Fibroblast of pulmonary artery (primary cell): ENCODE results near the gene DLG4.
"Not testable (repeated sequence)": the region's sequence is repeated elsewhere in the genome, so short reads cannot be mapped to it uniquely, and the experiment has no call there.

Source experiments
- DNase-seq: peaks from one replicate; pipeline ENCODE4 v3.0.0-alpha.2; 2010; ENCODE audit warnings: low read depth
- H3K4me3 ChIP-seq: replicated peaks from 2 replicates; pipeline ENCODE4 v1.5.1; 2011; ENCODE audit warnings: low read depth, mild to moderate bottlenecking, control low read depth, low read length, moderate library complexity
- CTCF ChIP-seq: IDR thresholded peaks from 2 replicates; pipeline ENCODE4 v1.5.1; 2011; ENCODE audit warnings: mild to moderate bottlenecking, control low read depth, low read length, inconsistent platforms; ENCODE audit errors: missing control alignments

Gene DLG4

GRCh38 chr17:7191069-7191468, 28.6 kb downstream of the DLG4 start:
- no peak for DNase-seq
- H3K4me3 ChIP-seq = no peak overlapping the region
- TF ChIP-seq CTCF = no peak

GRCh38 chr17:7190276-7190917, 29.2 kb downstream of the DLG4 start:
- H3K4me3 ChIP-seq = no peak overlapping the region
- no peak for TF ChIP-seq CTCF
- DNase-seq = no peak

DNA sequence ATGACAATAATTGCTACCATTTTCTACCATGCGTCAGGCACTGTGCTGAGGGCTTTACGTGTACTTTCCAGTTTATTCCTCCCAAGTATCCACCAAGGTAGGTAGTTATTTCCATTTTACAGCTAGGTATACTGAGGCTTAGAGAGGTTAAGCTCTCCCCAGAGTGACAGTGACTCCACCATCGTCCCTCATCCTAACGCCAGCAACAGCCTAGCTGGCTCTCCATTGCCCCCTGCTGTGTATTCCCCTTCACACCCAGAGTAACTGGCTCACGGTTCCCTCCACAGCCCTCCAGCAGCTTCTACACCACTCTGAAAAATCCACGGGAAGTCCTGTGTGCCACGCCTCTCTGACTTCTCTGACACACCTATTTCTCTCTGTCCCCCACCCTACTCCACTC, 33.4 kb downstream of the DLG4 start:
- H3K4me3 ChIP-seq = no peak overlapping the region
- DNase-seq = peak; percentile 16
- peak; percentile 26 for TF ChIP-seq CTCF

GRCh38 chr17:7184647-7185046, 35.0 kb downstream of the DLG4 start:
- H3K4me3 ChIP-seq = no peak overlapping the region
- no peak for DNase-seq
- TF ChIP-seq CTCF = no peak

GRCh38 chr17:7184091-7184488, 35.5 kb downstream of the DLG4 start:
- TF ChIP-seq CTCF = no peak
- no peak overlapping the region for H3K4me3 ChIP-seq
- no peak for DNase-seq

DNA sequence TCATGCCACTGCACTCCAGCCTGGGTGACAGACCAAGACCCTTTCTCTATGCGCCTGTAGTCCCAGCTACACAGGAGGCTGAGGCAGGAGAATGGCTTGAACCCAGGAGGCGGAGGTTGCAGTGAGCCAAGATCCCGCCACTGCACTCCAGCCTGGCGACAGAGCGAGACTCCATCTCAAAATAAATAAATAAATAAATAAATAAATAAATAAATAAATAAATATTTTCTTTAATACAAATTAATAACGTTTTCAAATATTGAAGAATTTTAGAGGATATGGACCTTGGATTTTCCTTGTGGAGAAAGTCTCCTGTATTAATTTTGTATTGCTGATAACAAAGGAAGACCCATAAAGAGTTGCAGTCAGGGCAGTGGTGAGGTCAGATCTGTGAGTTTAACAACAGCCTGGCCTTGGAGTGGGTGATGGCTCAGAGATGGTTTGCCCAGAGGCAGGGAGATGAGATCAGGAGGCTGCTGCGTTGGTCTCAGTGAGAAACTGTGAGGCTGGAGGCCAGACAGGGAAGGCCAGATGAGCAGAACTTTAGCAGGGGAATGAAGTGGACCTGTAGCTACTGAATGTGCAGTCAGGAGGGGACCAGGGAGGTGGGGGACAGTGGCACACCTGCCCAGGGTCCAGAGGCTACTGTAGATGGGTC, 36.1 kb downstream of the DLG4 start:
- H3K4me3 ChIP-seq = no peak overlapping the region
- DNase-seq = no peak
- no peak for TF ChIP-seq CTCF

DNA sequence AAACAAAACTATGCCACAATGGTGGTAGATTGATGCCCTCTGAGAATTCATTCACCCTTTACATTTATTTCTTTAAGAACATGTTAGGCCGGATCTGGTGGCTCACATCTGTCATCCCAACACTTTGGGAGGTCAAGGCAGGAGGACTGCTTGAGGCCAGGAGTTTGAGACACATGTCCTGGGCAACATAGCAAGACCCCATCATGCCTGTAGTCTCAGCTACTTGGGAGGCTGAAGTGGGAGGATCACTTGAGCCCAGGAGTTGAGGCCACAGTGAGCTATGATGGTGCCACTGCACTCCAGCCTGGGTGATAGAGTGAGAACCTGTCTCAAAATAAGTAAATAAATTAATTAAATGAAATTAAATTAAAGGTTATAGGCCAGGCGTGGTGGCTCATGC, 37.5 kb downstream of the DLG4 start:
- not testable (repeated sequence) for H3K4me3 ChIP-seq, DNase-seq
